KOPT-K1 (cell line): ENCODE measurements around the gene CFAP20.
"Not testable (repeated sequence)": the region's sequence is repeated elsewhere in the genome, so short reads cannot be mapped to it uniquely, and the experiment has no call there.

ENCODE experiments used
- H3K27ac ChIP-seq: fragments of 200-600 bp; sonication (generic); 2 replicates; pipeline ENCODE4 v1.5.1; 2016; ENCODE audit warnings: antibody characterized with exemption, mild to moderate bottlenecking, low read depth, low read length; ENCODE audit not compliant: poor library complexity, severe bottlenecking
- H3K36me3 ChIP-seq: fragments of 200-600 bp; sonication (generic); 2 replicates; pipeline ENCODE4 v1.5.1; 2017; ENCODE audit warnings: antibody characterized with exemption, mild to moderate bottlenecking, low read length, moderate library complexity; ENCODE audit not compliant: insufficient read depth
- H3K9me3 ChIP-seq: fragments of 200-600 bp; sonication (generic); 2 replicates; pipeline ENCODE4 v1.5.1; 2017; ENCODE audit warnings: antibody characterized with exemption, low read length, mild to moderate bottlenecking; ENCODE audit not compliant: insufficient read depth, poor library complexity, severe bottlenecking

The CFAP20 gene

DNA sequence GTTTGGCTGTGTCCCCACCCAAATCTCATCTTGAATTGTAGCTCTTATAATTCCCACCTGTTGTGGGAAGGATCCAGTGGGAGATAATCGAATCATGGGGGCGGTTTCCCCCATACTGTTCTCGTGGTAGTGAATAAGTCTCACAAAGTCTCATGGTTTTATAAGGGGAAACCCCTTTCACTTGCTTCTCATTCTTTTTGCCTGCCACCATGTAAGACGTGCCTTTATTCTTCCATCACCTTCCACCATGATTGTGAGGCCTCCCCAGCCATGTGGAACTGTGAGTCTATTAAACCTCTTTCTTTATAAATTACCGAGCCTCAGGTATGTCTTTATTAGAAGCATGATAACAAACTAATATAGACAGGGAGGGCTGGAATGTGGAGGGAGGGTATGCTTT lies 57.0 kb downstream of the CFAP20 start:
- not testable (repeated sequence) for H3K27ac ChIP-seq, H3K36me3 ChIP-seq
- H3K9me3 ChIP-seq, result peaks cover 20% of the 10 kb centered on the region

- peaks cover 12% of the 10 kb centered on the region for H3K9me3 ChIP-seq
- H3K27ac ChIP-seq, result no peak overlapping the region
- no peaks in the 10 kb centered on the region for H3K36me3 ChIP-seq
These were observed 58.6 kb downstream of the CFAP20 start for GRCh38 chr16:58070585-58070984.
